HG02885 (cell line): Measurements from ENCODE around the gene FPGS.

Experiments
- ATAC-seq: cut with Tn5 transposase; IDR thresholded peaks from one replicate; pipeline ENCODE4 v1.9.1; 2021; ENCODE audit warnings: mild to moderate bottlenecking; ENCODE audit not compliant: unreplicated experiment, poor library complexity

FPGS gene

DNA sequence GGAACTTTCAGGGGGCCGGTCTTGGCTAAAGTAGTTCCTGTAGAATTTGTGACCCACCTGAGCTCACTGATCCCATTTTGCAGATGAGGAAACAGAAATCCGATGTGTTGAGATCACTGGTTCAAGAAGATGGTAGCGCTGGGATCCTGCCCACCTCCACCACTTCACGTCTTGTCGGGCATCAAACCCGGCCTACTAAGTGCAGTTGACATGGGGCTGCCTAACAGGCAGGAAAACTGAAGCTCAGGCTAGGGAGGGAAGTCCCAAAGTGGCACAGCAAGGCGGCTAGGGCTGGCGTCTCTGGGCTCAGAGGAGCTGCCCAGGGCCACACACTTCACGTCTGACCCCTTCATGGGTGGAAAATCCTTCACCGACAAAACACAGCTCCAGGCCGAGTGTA is 52.3 kb downstream of the FPGS start:
- ATAC-seq = no peak

DNA sequence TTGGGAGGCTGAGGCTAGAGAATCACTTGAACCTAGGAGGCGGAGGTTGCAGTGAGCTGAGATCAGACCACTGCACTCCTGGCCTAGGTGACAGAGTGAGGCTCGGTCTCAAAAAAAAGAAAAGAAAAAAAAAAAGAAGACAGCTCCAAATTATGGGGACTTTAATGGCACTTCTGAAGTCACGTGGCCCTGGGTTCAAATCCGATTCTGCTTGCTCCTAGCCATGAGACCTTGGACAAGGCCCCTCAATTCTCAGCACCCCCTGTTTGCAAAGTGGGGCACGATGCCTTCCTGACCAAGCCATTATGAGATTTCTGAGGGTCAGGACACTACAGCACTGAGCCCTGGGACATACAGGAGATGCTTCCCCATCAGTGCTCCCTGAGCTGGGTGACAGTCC is 52.8 kb downstream of the FPGS start:
- ATAC-seq = no peak

DNA sequence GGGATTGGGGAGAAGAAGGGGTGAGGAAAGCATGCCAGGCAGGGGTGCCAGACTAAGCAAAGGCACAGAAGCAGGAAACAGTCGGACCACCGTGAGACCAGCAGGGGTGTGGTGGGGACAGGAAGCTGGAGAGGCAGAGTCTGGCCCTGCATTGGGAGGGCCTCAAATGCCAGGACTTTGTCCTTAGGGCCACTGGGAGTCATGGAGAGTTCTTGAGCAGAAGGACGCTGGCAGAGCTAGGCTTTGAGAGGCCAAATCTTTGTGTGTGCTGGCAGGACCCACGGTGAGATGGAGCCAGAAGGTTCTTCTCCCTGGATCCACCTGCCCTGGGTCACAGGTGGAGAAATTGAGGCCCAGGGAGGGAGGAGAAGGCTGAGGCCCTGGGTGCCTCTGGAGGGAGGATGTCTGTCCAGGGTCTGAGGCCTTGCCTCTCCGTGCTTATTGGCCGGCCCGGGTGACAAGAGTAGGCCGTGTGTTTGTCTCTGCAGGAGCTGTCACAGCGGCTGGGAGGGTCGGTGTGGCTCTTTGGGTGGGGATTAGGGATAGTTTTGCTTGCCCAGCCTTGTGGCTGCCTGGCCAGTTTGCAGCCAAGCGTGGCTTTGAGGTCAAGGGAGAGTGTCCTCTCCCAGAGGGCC is 53.5 kb downstream of the FPGS start:
- no peak for ATAC-seq

DNA sequence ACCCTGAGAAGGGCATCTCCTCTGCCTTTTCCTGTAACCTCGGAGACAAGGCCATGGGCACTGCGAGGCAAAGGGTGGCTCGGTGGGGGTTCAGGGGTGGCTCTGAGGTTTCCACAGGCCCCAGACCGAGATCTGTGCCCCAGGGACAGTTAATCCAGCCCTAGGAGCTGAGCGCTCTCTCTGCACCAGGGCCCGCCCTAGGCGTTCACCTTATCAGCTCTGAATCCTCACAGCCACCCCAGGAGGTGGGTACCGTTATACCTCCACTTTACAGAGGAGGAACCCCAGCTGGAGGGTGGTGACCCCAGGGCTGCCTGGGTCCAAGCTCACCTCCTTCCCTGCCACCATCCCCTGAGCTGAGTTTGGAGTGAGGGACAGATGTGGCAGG is 54.0 kb downstream of the FPGS start:
- ATAC-seq = no peak

DNA sequence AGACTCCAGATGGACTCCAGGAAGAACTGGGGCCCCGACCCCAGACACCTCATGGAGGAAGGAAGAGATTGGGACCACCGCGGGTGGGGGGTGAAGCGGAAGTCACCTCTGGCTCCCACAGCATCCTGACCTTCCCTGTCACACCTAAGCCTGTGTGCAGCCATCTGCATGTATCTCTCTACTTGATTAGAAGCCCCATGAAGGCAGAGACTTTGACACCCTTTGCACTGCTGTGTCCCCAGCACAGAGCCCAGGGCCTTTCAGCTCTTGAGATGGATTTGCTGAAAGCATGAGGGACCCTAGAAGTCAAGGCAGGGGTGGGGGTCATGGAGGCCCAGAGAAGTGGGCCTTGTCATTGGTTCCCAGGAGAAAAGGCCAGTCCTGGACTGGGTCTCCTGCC is 54.6 kb downstream of the FPGS start:
- no peak for ATAC-seq

DNA sequence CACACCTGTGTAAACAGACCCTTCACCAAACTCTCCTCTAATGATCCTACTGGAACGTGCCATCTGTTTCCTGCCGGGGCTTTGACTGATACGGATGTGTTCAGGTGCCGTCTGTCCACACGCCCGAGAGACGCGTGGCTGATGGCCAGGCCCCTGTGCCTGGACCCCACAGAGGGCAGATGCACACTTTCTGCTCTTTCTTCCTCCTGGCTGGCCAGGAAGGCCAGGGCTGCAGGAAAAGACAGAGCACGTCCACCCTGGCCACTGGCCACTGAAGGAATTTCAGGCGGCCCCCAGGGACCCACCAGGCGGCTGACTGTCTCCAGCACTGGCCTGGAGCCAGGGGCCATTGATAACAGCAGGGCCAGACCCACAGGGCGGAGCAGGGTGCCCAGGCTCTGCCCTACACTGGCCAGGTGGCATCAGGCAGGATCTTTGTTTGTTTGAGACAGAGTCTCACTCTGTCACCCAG is 55.4 kb downstream of the FPGS start:
- ATAC-seq = no peak

DNA sequence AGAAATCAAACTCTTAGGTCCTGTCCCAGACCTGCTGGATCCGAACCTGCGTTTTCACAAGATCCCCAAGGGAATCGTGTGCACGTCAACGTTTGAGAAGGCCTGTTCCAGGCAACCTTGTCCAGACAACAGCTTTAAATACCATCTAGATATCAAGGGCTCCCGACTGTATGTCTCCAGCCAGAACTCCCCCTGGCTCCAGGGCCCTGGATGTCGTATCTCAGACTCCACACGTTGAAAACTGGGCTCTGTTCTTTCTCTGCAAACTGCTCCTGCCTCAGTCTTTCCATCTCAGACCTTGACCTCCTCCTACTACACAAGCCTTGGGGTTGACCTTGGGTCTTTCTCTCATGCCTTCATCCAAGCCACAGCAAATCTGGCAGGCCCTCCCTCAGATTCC is 57.6 kb downstream of the FPGS start:
- ATAC-seq = no peak

DNA sequence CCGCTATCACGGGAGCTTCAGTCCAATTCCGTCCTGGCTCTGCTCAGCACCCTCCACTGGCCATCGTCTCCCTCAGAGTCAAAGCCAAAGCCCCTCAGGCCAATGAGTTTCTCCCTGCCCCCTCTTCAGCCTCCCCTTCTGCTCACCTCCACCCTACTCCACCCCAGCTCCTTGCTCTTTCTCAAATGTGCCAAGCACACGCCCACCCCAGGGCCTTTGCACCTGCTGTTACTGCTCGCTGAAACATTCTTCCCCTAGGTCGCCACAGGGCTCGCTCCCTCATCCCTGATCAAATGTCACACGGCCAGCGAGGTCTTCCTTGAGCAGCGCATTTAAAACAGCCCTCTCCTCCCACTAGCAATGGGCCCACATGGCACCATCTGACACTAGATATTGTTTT is 58.1 kb downstream of the FPGS start:
- no peak for ATAC-seq

DNA sequence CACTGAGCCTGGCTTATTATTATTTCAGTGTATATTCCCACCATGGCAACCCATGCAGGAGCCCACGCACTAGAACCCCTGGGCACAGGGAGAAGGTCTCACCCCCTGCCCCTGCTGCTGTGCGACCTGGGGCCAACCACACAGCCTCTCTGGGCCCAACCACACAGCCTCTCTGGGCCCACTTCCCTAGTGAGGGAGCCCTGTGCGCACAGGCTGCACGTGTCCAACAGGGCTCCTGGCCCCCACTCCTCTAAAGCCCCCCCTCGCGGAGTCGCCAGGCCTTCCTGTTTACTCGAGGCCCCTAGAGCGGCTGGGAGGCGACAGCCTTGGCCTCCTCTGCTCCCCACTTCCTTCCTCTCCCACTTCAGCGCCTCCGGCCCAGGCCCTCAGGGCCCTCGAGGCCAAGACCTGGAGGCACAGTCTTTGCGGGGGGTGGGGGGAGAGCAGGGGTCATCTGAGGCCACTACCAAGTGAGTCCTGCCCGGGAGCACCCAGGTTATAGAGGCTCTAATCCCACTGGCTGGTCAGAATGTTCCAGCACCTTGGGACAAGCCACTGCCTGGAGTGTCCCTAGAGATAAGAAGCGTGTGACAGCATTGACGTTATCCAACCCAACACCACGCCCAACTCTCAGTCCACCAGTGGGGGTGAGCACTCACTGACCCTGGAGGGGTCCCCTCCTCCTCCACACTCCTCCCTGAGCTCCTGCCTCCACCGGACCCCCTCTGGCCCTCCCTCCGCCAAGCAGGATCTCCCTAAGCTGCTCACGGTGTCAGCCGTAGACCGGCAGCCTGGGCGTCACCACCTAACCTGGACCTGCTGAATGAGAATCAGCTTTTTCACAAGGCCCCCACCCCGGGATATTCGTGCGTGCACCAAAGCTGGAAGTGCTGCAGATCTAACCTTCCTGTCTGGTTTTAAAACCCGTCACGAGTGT is 59.7 kb downstream of the FPGS start:
- no peak for ATAC-seq

DNA sequence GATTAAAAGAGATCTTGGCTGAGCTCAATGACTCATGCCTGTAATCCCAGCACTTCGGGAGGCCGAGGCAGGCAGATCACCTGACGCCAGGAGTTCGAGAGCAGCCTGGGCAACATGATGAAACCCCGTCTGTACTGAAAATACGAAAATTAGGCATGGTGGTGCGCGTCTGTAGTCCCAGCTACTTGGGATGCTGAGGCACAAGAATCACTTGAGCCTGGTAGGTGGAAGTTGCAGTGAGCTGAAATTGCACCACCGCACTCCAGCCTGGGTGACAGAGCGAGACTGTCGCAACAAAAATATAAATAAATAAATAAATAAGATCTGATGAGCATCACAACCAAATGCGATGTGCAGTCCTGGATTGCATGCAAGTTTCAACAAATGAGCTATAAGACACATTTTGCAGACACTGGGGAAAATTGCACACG is 60.5 kb downstream of the FPGS start:
- ATAC-seq = no peak
